Gastrocnemius medialis (tissue), 4 donors: Measurements from ENCODE around the gene ZNF687. TPM values are rescaled to one million over a fixed set of nuclear protein-coding genes. Genes with fewer than 3 reads are reported as not detected.
A peak's percentile ranks its signal among the peaks of the same experiment; 100 is the strongest.

Source experiments
- ATAC-seq, 2 donors: fragments of 150-250 bp; one replicate each; pipeline ENCODE4 v1.9.1; 2016
- DNase-seq, 2 donors: peaks; one replicate each; pipeline ENCODE4 v3.0.0-alpha.2; 2019
- H3K27ac ChIP-seq, 4 donors: fragments of 200-600 bp; sonication (generic); 1 replicate in 1 of 4; 2 replicates in 3 of 4; pipeline ENCODE4 v1.5.1; 2016 to 2018; ENCODE audit warnings: mild to moderate bottlenecking in 2 of 4, moderate library complexity in 1 of 4
- H3K27me3 ChIP-seq, 3 donors: fragments of 200-600 bp; sonication (generic) in 2 of 3; 1 replicate in 1 of 3; 2 replicates in 2 of 3; pipeline versions ENCODE4 v1.5.1 to v1.6.0; 2016 to 2019; ENCODE audit warnings: mild to moderate bottlenecking in 1 of 3, moderate library complexity in 1 of 3
- H3K36me3 ChIP-seq, 2 donors: fragments of 200-600 bp; sonication (generic) in 1 of 2; one replicate each; pipeline ENCODE4 v1.5.1; 2017 to 2018
- H3K4me1 ChIP-seq, 2 donors: fragments of 200-600 bp; sonication (generic) in 1 of 2; one replicate each; pipeline ENCODE4 v1.5.1; 2016 to 2017; ENCODE audit warnings: mild to moderate bottlenecking in 2 of 2
- H3K4me3 ChIP-seq, 4 donors: fragments of 200-600 bp; sonication (generic) in 3 of 4; 1 replicate in 1 of 4; 2 replicates in 3 of 4; pipeline ENCODE4 v1.5.1; 2016 to 2019; ENCODE audit warnings: mild to moderate bottlenecking in 2 of 4
- H3K9me3 ChIP-seq, 3 donors: fragments of 200-600 bp; sonication (generic) in 2 of 3; 1 replicate in 1 of 3; 2 replicates in 2 of 3; pipeline ENCODE4 v1.5.1; 2016 to 2019
- CTCF ChIP-seq, 5 experiments: fragments of 450-650 bp in 3 of 5; fragments of 200-600 bp in 2 of 5; sonication (generic) in 2 of 5; IDR thresholded peaks in 4 of 5; conservative IDR thresholded peaks in 1 of 5; 1 replicate in 4 of 5; 2 replicates in 1 of 5; pipeline ENCODE4 v1.5.1; 2016 to 2019; ENCODE audit warnings: antibody characterized with exemption in 5 of 5, mild to moderate bottlenecking in 3 of 5, moderate library complexity in 3 of 5
- POLR2A ChIP-seq, 2 donors: fragments of 450-650 bp; IDR thresholded peaks; one replicate each; pipeline ENCODE4 v1.6.1; 2017; ENCODE audit warnings: antibody characterized with exemption in 2 of 2, mild to moderate bottlenecking in 2 of 2, moderate library complexity in 2 of 2
- in situ Hi-C, 4 donors: fragments of 200-750 bp; cut with MboI; loops; one replicate each; pipeline versions ENCODE4 v1.15.0 to v1.8.0; 2017; ENCODE audit warnings: low sequenced_read_pairs in 4 of 4
- intact Hi-C: fragments of 100-400 bp; cut with DNase I; formaldehyde crosslinking; loops from one replicate; pipeline ENCODE4 v1.15.1; 2023; ENCODE audit warnings: low total_unique reads
- total RNA-seq, 4 donors: library from RNA; depleted of rRNA; stranded (reverse); fragments of >200 nt; gene quantifications; one replicate each; pipeline versions ENCODE4 v1.1.0 to v1.2.3, GENCODE V29; 2016

The ZNF687 gene
- total RNA-seq, 4 donors from 2014 or later = 11.9 to 19.6 (median 16.6) TPM

GRCh38 chr1:151311011-151311410, 28.9 kb downstream of the ZNF687 start:
- H3K4me3 ChIP-seq = peak overlapping the region in 2 of 4 donors; percentile 2 to 8
- TF ChIP-seq CTCF (IDR thresholded peaks at IDR 0.05 in 4 of 5, conservative IDR thresholded peaks at IDR 0.05 in 1 of 5) = no peak
- TF ChIP-seq POLR2A (IDR thresholded peaks at IDR 0.05) = no peak
- peak overlapping the region; percentile 91 to 95 (median 93) for H3K27ac ChIP-seq
- peaks cover 55 to 69% of the 10 kb centered on the region in 2 donors for H3K4me1 ChIP-seq
- peaks cover 0 to 39% of the 10 kb centered on the region in 2 donors for H3K36me3 ChIP-seq
- ATAC-seq = peak in 1 of 2 donors; percentile 9
- in situ Hi-C loops (no loop called here), intact Hi-C loops (loop anchor here (1.0 to 5.0 kb wide), 3 partner anchors 16 to 521 kb away; partner anchors contain the start of genes PI4KB and RORC)
- H3K9me3 ChIP-seq = no peaks in the 10 kb centered on the region
- no peaks in the 10 kb centered on the region for H3K27me3 ChIP-seq
- peak in 1 of 2 donors; percentile 30 for DNase-seq

- intact Hi-C loops = loop anchor here (1.0 to 5.0 kb wide), 3 partner anchors 16 to 521 kb away; partner anchors contain the start of genes PI4KB and RORC
- DNase-seq (peak; percentile 95 to 98), ATAC-seq (peak; percentile 95 to 98)
- Histone ChIP-seq H3K4me3 (peak overlapping the region in 2 of 4 donors; percentile 8), H3K27me3 (no peaks in the 10 kb centered on the region), H3K27ac (peak overlapping the region; percentile 91 to 95 (median 93)), H3K36me3 (peaks cover 0 to 39% of the 10 kb centered on the region in 2 donors), H3K9me3 (no peaks in the 10 kb centered on the region), H3K4me1 (peaks cover 55 to 69% of the 10 kb centered on the region in 2 donors)
- peak; percentile 15 to 16 for TF ChIP-seq POLR2A (IDR thresholded peaks at IDR 0.05)
- TF ChIP-seq CTCF (IDR thresholded peaks at IDR 0.05 in 4 of 5, conservative IDR thresholded peaks at IDR 0.05 in 1 of 5) = no peak
- in situ Hi-C loops = no loop called here
These were observed 29.7 kb downstream of the ZNF687 start for GRCh38 chr1:151311589-151312331.

- DNase-seq (no peak), ATAC-seq (no peak)
- in situ Hi-C loops (no loop called here), intact Hi-C loops (loop anchor here (5.0 kb wide), 1 partner anchor 520 kb away; the partner anchor contains the start of gene RORC)
- Histone ChIP-seq H3K9me3 (no peaks in the 10 kb centered on the region), H3K36me3 (peaks cover 0 to 36% of the 10 kb centered on the region in 2 donors), H3K4me3 (peak overlapping the region in 1 of 4 donors; percentile 8), H3K27me3 (no peaks in the 10 kb centered on the region), H3K4me1 (peaks cover 55 to 69% of the 10 kb centered on the region in 2 donors), H3K27ac (peak overlapping the region; percentile 91 to 95 (median 93))
- TF ChIP-seq CTCF (IDR thresholded peaks at IDR 0.05 in 4 of 5, conservative IDR thresholded peaks at IDR 0.05 in 1 of 5) (no peak), POLR2A (IDR thresholded peaks at IDR 0.05) (no peak)
These were observed 30.3 kb downstream of the ZNF687 start for GRCh38 chr1:151312411-151312810.

GRCh38 chr1:151312826-151313225, 30.7 kb downstream of the ZNF687 start:
- no peaks in the 10 kb centered on the region for H3K27me3 ChIP-seq
- H3K4me3 ChIP-seq = no peak overlapping the region
- TF ChIP-seq POLR2A (IDR thresholded peaks at IDR 0.05) = no peak
- TF ChIP-seq CTCF (IDR thresholded peaks at IDR 0.05 in 4 of 5, conservative IDR thresholded peaks at IDR 0.05 in 1 of 5) = no peak
- in situ Hi-C loops = no loop called here
- ATAC-seq = no peak
- intact Hi-C loops = loop anchor here (5.0 kb wide), 1 partner anchor 519 kb away; the partner anchor contains the start of gene RORC
- H3K36me3 ChIP-seq = peaks cover 0 to 35% of the 10 kb centered on the region in 2 donors
- H3K9me3 ChIP-seq = no peaks in the 10 kb centered on the region
- no peak for DNase-seq
- peaks cover 55 to 69% of the 10 kb centered on the region in 2 donors for H3K4me1 ChIP-seq
- H3K27ac ChIP-seq = peak overlapping the region; percentile 91 to 95 (median 93)
